GM23338 (cell line): ENCODE results near the gene OTOP2. TPM values are rescaled to one million over a fixed set of nuclear protein-coding genes. Genes with fewer than 3 reads are reported as not detected.

ENCODE experiments used
- ATAC-seq: fragments of 200-7000 bp; cut with Tn5 transposase; 3 replicates; pipeline ENCODE4 v1.9.1; 2020
- DNase-seq: peaks from one replicate; pipeline ENCODE4 v3.0.0-alpha.2; 2015; ENCODE audit warnings: low spot score
- H2AFZ ChIP-seq: fragments of 200-600 bp; sonication (generic); 2 replicates; pipeline ENCODE4 v1.8.0; 2016; ENCODE audit warnings: antibody characterized with exemption, mild to moderate bottlenecking, moderate library complexity
- H3F3A ChIP-seq: fragments of 200-600 bp; sonication (generic); replicated peaks from 2 replicates; pipeline ENCODE4 v1.8.0; 2017; ENCODE audit warnings: antibody characterized with exemption, mixed run types, low read depth
- H3K27ac ChIP-seq: fragments of 200-600 bp; sonication (generic); 2 replicates; pipeline ENCODE4 v1.6.1; 2016; ENCODE audit warnings: low read depth
- H3K27me3 ChIP-seq: fragments of 200-600 bp; sonication (generic); 2 replicates; pipeline ENCODE4 v1.8.0; 2016; ENCODE audit warnings: mild to moderate bottlenecking, mixed run types, moderate library complexity; ENCODE audit not compliant: insufficient read depth
- H3K36me3 ChIP-seq: fragments of 200-600 bp; sonication (generic); 2 replicates; pipeline ENCODE4 v1.8.0; 2016; ENCODE audit warnings: mild to moderate bottlenecking; ENCODE audit not compliant: insufficient read depth
- H3K4me1 ChIP-seq: fragments of 200-600 bp; sonication (generic); 2 replicates; pipeline ENCODE4 v1.8.0; 2016; ENCODE audit warnings: mild to moderate bottlenecking, moderate library complexity; ENCODE audit not compliant: insufficient read depth
- H3K4me2 ChIP-seq: fragments of 200-600 bp; sonication (generic); 2 replicates; pipeline ENCODE4 v1.7.1; 2017; ENCODE audit warnings: mixed run types
- H3K4me3 ChIP-seq: fragments of 200-600 bp; sonication (generic); 2 replicates; pipeline ENCODE4 v1.6.1; 2016; ENCODE audit warnings: mixed run types
- H3K79me2 ChIP-seq: fragments of 200-600 bp; sonication (generic); replicated peaks from 2 replicates; pipeline ENCODE4 v1.8.0; 2017; ENCODE audit warnings: mild to moderate bottlenecking; ENCODE audit not compliant: insufficient read depth
- H3K9me2 ChIP-seq: fragments of 200-600 bp; sonication (generic); 2 replicates; pipeline ENCODE4 v1.8.0; 2017; ENCODE audit not compliant: insufficient read depth
- H4K20me1 ChIP-seq: fragments of 200-600 bp; sonication (generic); replicated peaks from 2 replicates; pipeline ENCODE4 v1.8.0; 2017; ENCODE audit warnings: mild to moderate bottlenecking; ENCODE audit not compliant: insufficient read depth
- H3K27ac Mint-ChIP-seq: 2 replicates; pipeline ENCODE4 v1.8.0; 2020; ENCODE audit warnings: inconsistent platforms, mild to moderate bottlenecking, moderate library complexity, mixed read lengths
- H3K27me3 Mint-ChIP-seq: 3 replicates; pipeline ENCODE4 v1.8.0; 2022; ENCODE audit warnings: low read depth, mild to moderate bottlenecking, moderate library complexity, mixed read lengths, inconsistent platforms; ENCODE audit not compliant: insufficient read depth, poor library complexity
- H3K36me3 Mint-ChIP-seq: 3 replicates; pipeline ENCODE4 v1.8.0; 2021; ENCODE audit warnings: low read depth, mild to moderate bottlenecking, inconsistent platforms, moderate library complexity, mixed read lengths
- H3K4me1 Mint-ChIP-seq: 3 replicates; pipeline ENCODE4 v1.8.0; 2020; ENCODE audit warnings: mild to moderate bottlenecking, inconsistent platforms, mixed read lengths
- H3K4me3 Mint-ChIP-seq: 3 replicates; pipeline ENCODE4 v1.8.0; 2021; ENCODE audit warnings: moderate library complexity, mild to moderate bottlenecking, inconsistent platforms, mixed read lengths
- H3K9me3 Mint-ChIP-seq: 3 replicates; pipeline ENCODE4 v1.8.0; 2020; ENCODE audit warnings: moderate library complexity, mild to moderate bottlenecking, inconsistent platforms, mixed read lengths
- CREB1 ChIP-seq: fragments of 250-450 bp; sonication (Bioruptor Pico); IDR thresholded peaks from 2 replicates; pipeline ENCODE4 v1.5.0; 2020; ENCODE audit warnings: low read depth, mild to moderate bottlenecking, moderate library complexity
- CTCF ChIP-seq, 2 experiments: fragments of 200-600 bp in 1 of 2; sonication (generic) in 1 of 2; conservative IDR thresholded peaks; 2 replicates each; pipeline versions ENCODE4 v1.5.1 to v1.6.1; 2016 to 2017; ENCODE audit warnings: antibody characterized with exemption in 2 of 2, low read depth in 2 of 2, mild to moderate bottlenecking in 2 of 2, moderate library complexity in 1 of 2
- EZH2 ChIP-seq: fragments of 200-600 bp; sonication (generic); IDR thresholded peaks from one replicate; pipeline ENCODE4 v1.8.0; 2017; ENCODE audit warnings: antibody characterized with exemption, mild to moderate bottlenecking, low read depth; ENCODE audit not compliant: unreplicated experiment
- EZH2phosphoT487 ChIP-seq: fragments of 200-600 bp; sonication (generic); IDR thresholded peaks from one replicate; pipeline ENCODE4 v1.8.1; 2018; ENCODE audit warnings: antibody characterized with exemption; ENCODE audit not compliant: unreplicated experiment
- NANOG ChIP-seq: IDR thresholded peaks from 2 replicates; pipeline ENCODE4 v1.6.1; 2016; ENCODE audit warnings: antibody characterized with exemption, borderline replicate concordance
- POLR2AphosphoS5 ChIP-seq: IDR thresholded peaks from 2 replicates; pipeline ENCODE4 v1.6.1; 2016; ENCODE audit warnings: antibody characterized with exemption, low read depth
- REST ChIP-seq: IDR thresholded peaks from one replicate; pipeline ENCODE4 v1.6.1; 2018; ENCODE audit warnings: antibody characterized with exemption; ENCODE audit not compliant: unreplicated experiment
- ZNF114 ChIP-seq: fragments of 250-450 bp; sonication (Bioruptor Pico); IDR thresholded peaks from 2 replicates; pipeline ENCODE4 v1.5.0; 2020; ENCODE audit warnings: mild to moderate bottlenecking, moderate library complexity
- ZNF331 ChIP-seq: fragments of 250-450 bp; sonication (Bioruptor Pico); IDR thresholded peaks from 2 replicates; pipeline ENCODE4 v1.5.0; 2020; ENCODE audit warnings: low read depth, mild to moderate bottlenecking, moderate library complexity
- polyA plus RNA-seq: library from polyadenylated mRNA; unstranded; fragments of >200 nt; fragmentation: Nextera tagmentation; extraction: Ambion mirVana; gene quantifications from 2 replicates; pipeline ENCODE4 v1.2.1, GENCODE V29; 2016
- total RNA-seq: library from RNA; depleted of rRNA; stranded (reverse); fragments of >200 nt; shearing (Covaris generic); gene quantifications from 2 replicates; pipeline ENCODE4 v1.2.3, GENCODE V29; 2014

Gene OTOP2
- total and polyA plus RNA-seq, 2 experiments from 2014 or later: not detected

- ATAC-seq: peak; percentile 13
- H3K4me3 ChIP-seq: peak within 1 kb of the TSS; percentile 61
Observed at GRCh38 chr17:74922694-74923537, 1.2 kb upstream of the OTOP2 start, which contains the start of gene USH1G. USH1G (minus strand) TSS chr17:74923255; CDS start chr17:74923073, 182 bp downstream.

GRCh38 chr17:74923538-74924249 is 379 bp upstream of the OTOP2 start:
- Mint-ChIP-seq H3K4me1 (peaks cover 7% of the 10 kb centered on the region), H3K27me3 (peaks cover 64% of the 10 kb centered on the region), H3K36me3 (no peaks in the 10 kb centered on the region), H3K4me3 (peak overlapping the region; percentile 70), H3K27ac (no peak overlapping the region), H3K9me3 (no peaks in the 10 kb centered on the region)
- H3K4me1 ChIP-seq: peaks cover 16% of the 10 kb centered on the region
- H3K36me3 ChIP-seq: no peaks in the 10 kb centered on the region
- ATAC-seq (peak; percentile 43), DNase-seq (peak; percentile 66)
- H3K27me3 ChIP-seq: peaks cover 80% of the 10 kb centered on the region
- no peaks in the 10 kb centered on the region for H3K79me2 ChIP-seq
- H3K4me2 ChIP-seq: peak overlapping the region; percentile 93
- no peaks in the 10 kb centered on the region for H4K20me1 ChIP-seq
- peak overlapping the region; percentile 86 for H2AFZ ChIP-seq
- H3F3A ChIP-seq: no peaks in the 10 kb centered on the region
- no peak overlapping the region for H3K27ac ChIP-seq
- peak overlapping the region; percentile 61 for H3K4me3 ChIP-seq
- TF ChIP-seq NANOG (no peak), EZH2 (no peak), ZNF114 (CRISPR knock-in tag) (no peak), EZH2phosphoT487 (no peak), ZNF331 (no peak), CREB1 (CRISPR knock-in tag) (no peak), REST (no peak), CTCF (conservative IDR thresholded peaks at IDR 0.05; ENCODE audit: low read depth in 2 of 2) (peak; percentile 69 to 84), POLR2AphosphoS5 (no peak)
- no peaks in the 10 kb centered on the region for H3K9me2 ChIP-seq

More at GRCh38 chr17:74922694-74923537, 1.2 kb upstream of the OTOP2 start, which contains the start of gene USH1G:
- TF ChIP-seq CTCF (conservative IDR thresholded peaks at IDR 0.05; ENCODE audit: low read depth in 2 of 2) (no peak), EZH2 (peak; percentile 66)
- Mint-ChIP-seq H3K27ac (no peak within 1 kb of the TSS), H3K9me3 (no peaks in the 10 kb centered on the region), H3K36me3 (no peaks in the 10 kb centered on the region), H3K4me3 (peak within 1 kb of the TSS; percentile 70), H3K4me1 (peaks cover 7% of the 10 kb centered on the region), H3K27me3 (peaks cover 59% of the 10 kb centered on the region)
- Histone ChIP-seq H3K4me2 (peak within 1 kb of the TSS; percentile 93), H3K79me2 (no peaks in the 10 kb centered on the region), H4K20me1 (no peaks in the 10 kb centered on the region), H3K27ac (no peak within 1 kb of the TSS), H3F3A (no peaks in the 10 kb centered on the region), H3K36me3 (no peaks in the 10 kb centered on the region), H3K4me1 (peaks cover 16% of the 10 kb centered on the region), H3K27me3 (peaks cover 73% of the 10 kb centered on the region), H2AFZ (peak within 1 kb of the TSS; percentile 90), H3K9me2 (no peaks in the 10 kb centered on the region)
- peak; percentile 36 for DNase-seq
